ENCODE data around the gene AP3B1. TPM values are rescaled to one million over a fixed set of nuclear protein-coding genes. Genes with fewer than 3 reads are reported as not detected.

AP3B1 gene
- total and polyA plus RNA-seq, 12 donors = 20.0 to 28.3 (median 23.4) TPM

GRCh38 chr5:78133423-78133822 is 161.1 kb downstream of the AP3B1 start:
- H3K27me3 ChIP-seq = no peaks in the 10 kb centered on the region
- ATAC-seq (no peak), DNase-seq (no peak)
- H3K36me3 ChIP-seq = peaks cover 0 to 51% (median 4%) of the 10 kb centered on the region in 9 donors
- H3K4me1 ChIP-seq = no peaks in the 10 kb centered on the region
- 98 to 100% methylated on average over 1 of the region's 1 CpG for WGBS, 2 donors
- no peaks in the 10 kb centered on the region for H3K9me3 ChIP-seq
- TF ChIP-seq CTCF (IDR thresholded peaks at IDR 0.05) = no peak
- intact Hi-C loops (cut with DNase I) = no loop called here
- no peak overlapping the region for H3K4me3 ChIP-seq
- no peak overlapping the region for H3K27ac ChIP-seq

- H3K27ac ChIP-seq = no peak overlapping the region
- DNase-seq (no peak), ATAC-seq (no peak)
- H3K27me3 ChIP-seq = no peaks in the 10 kb centered on the region
- WGBS, 2 donors = 99% methylated on average over 2 of the region's 2 CpGs
- H3K4me1 ChIP-seq = no peaks in the 10 kb centered on the region
- no peaks in the 10 kb centered on the region for H3K9me3 ChIP-seq
- TF ChIP-seq CTCF (IDR thresholded peaks at IDR 0.05) = no peak
- intact Hi-C loops (cut with DNase I) = no loop called here
- no peak overlapping the region for H3K4me3 ChIP-seq
- peaks cover 0 to 55% (median 4%) of the 10 kb centered on the region in 9 donors for H3K36me3 ChIP-seq
Observed at GRCh38 chr5:78132507-78132906, 162.0 kb downstream of the AP3B1 start.

GRCh38 chr5:78129597-78129996 is 164.9 kb downstream of the AP3B1 start:
- Histone ChIP-seq H3K27ac (no peak overlapping the region), H3K4me1 (no peaks in the 10 kb centered on the region), H3K9me3 (no peaks in the 10 kb centered on the region), H3K36me3 (peaks cover 0 to 59% (median 2%) of the 10 kb centered on the region in 9 donors), H3K27me3 (no peaks in the 10 kb centered on the region), H3K4me3 (no peak overlapping the region)
- WGBS, 2 donors = 93 to 97% methylated on average over 3 of the region's 3 CpGs
- DNase-seq = no peak
- TF ChIP-seq CTCF (IDR thresholded peaks at IDR 0.05) = no peak
- intact Hi-C loops (cut with DNase I) = no loop called here
- no peak for ATAC-seq

- H3K27ac ChIP-seq = no peak overlapping the region
- 89% methylated on average over 3 of the region's 3 CpGs for WGBS, 2 donors
- no peak for DNase-seq
- H3K36me3 ChIP-seq = peaks cover 0 to 59% (median 3%) of the 10 kb centered on the region in 9 donors
- intact Hi-C loops (cut with DNase I) = no loop called here
- H3K4me3 ChIP-seq = no peak overlapping the region
- H3K27me3 ChIP-seq = no peaks in the 10 kb centered on the region
- peaks cover 0 to 8% (median 0%) of the 10 kb centered on the region in 11 donors for H3K9me3 ChIP-seq
- no peak for TF ChIP-seq CTCF (IDR thresholded peaks at IDR 0.05)
- H3K4me1 ChIP-seq = no peaks in the 10 kb centered on the region
- no peak for ATAC-seq
Observed at GRCh38 chr5:78127875-78128274, 166.6 kb downstream of the AP3B1 start.
